Skeletal muscle tissue (tissue), 4 donors: ENCODE results near the gene CMTM7. TPM values are rescaled to one million over a fixed set of nuclear protein-coding genes. Genes with fewer than 3 reads are reported as not detected.
"Not testable (repeated sequence)": the region's sequence is repeated elsewhere in the genome, so short reads cannot be mapped to it uniquely, and the experiment has no call there.

Source experiments
- H3K27ac ChIP-seq: one replicate; pipeline ENCODE4 v1.7.0; 2013; ENCODE audit warnings: mild to moderate bottlenecking, low read depth, low read length, inconsistent platforms
- H3K27me3 ChIP-seq, 3 donors: one replicate each; pipeline ENCODE4 v1.7.0; 2013; ENCODE audit warnings: low read length in 3 of 3; ENCODE audit not compliant: control insufficient read depth in 3 of 3, insufficient read depth in 3 of 3
- H3K36me3 ChIP-seq, 3 donors: one replicate each; pipeline ENCODE4 v1.7.0; 2013; ENCODE audit warnings: low read length in 3 of 3; ENCODE audit not compliant: control insufficient read depth in 3 of 3, insufficient read depth in 3 of 3
- H3K4me1 ChIP-seq, 3 donors: one replicate each; pipeline ENCODE4 v1.7.0; 2013; ENCODE audit warnings: low read length in 3 of 3, mild to moderate bottlenecking in 3 of 3; ENCODE audit not compliant: control insufficient read depth in 3 of 3, insufficient read depth in 3 of 3
- H3K4me3 ChIP-seq, 3 donors: one replicate each; pipeline ENCODE4 v1.7.0; 2013; ENCODE audit warnings: low read length in 3 of 3
- H3K9ac ChIP-seq, 3 donors: one replicate each; pipeline ENCODE4 v1.7.0; 2013; ENCODE audit warnings: low read length in 3 of 3, mild to moderate bottlenecking in 3 of 3, moderate library complexity in 2 of 3, low read depth in 1 of 3
- H3K9me3 ChIP-seq, 3 donors: one replicate each; pipeline ENCODE4 v1.7.0; 2013; ENCODE audit warnings: low read length in 3 of 3; ENCODE audit not compliant: control insufficient read depth in 3 of 3
- total RNA-seq: library from RNA; depleted of rRNA; stranded (reverse); fragments of >200 nt; gene quantifications from one replicate; pipeline ENCODE4 v1.2.3, GENCODE V29; 2014
- donor health status: Osteomylitis.

Gene CMTM7
- total RNA-seq, 1 donor from 2014 or later = 3.7 TPM

- Histone ChIP-seq H3K4me1 (no peaks in the 10 kb centered on the region), H3K36me3 (no peaks in the 10 kb centered on the region), H3K4me3 (no peak overlapping the region), H3K9me3 (no peaks in the 10 kb centered on the region), H3K27ac (no peak overlapping the region), H3K9ac (no peak overlapping the region), H3K27me3 (no peaks in the 10 kb centered on the region)
Observed at GRCh38 chr3:32379831-32380500, 11.7 kb upstream of the CMTM7 start.

GRCh38 chr3:32381922-32382321 is 9.7 kb upstream of the CMTM7 start:
- Histone ChIP-seq H3K27me3 (peaks cover 0 to 5% (median 0%) of the 10 kb centered on the region in 3 donors), H3K36me3 (no peaks in the 10 kb centered on the region), H3K4me1 (no peaks in the 10 kb centered on the region), H3K27ac (no peak overlapping the region), H3K9me3 (no peaks in the 10 kb centered on the region), H3K9ac (no peak overlapping the region), H3K4me3 (no peak overlapping the region)

DNA sequence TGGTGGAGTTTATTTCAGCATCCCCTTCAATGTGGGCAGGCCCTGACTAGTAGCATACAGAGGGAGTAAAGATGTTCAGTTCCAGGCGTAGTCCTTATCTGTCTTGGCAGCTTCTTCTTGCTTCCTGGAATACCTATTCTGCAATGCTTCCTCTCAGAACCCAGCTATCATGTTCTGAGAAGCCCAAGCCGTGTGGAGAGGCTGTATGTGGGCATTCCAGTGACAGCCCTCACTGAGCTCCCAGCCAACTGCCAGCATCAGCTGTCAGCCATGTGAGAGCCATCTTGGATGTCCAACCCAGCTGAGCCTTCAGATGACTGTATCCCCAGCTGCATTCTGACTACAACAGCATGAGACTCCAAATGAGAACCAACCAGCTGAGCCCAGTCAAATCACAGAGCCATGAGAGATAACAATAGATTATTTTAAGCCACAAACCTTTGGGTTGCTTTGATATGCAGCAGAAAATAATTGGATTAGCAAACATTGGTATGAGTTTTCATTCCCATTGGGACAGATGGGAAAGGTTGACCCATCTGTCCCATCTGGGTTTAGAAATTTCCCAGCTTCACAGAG is 8.4 kb upstream of the CMTM7 start:
- H3K36me3 ChIP-seq = no peaks in the 10 kb centered on the region
- H3K27ac ChIP-seq = no peak overlapping the region
- H3K4me3 ChIP-seq = no peak overlapping the region
- no peaks in the 10 kb centered on the region for H3K4me1 ChIP-seq
- H3K27me3 ChIP-seq = peaks cover 0 to 5% (median 0%) of the 10 kb centered on the region in 3 donors
- H3K9me3 ChIP-seq = no peaks in the 10 kb centered on the region
- H3K9ac ChIP-seq = no peak overlapping the region

GRCh38 chr3:32384938-32385337 is 6.7 kb upstream of the CMTM7 start:
- no peaks in the 10 kb centered on the region for H3K36me3 ChIP-seq
- no peak overlapping the region for H3K9ac ChIP-seq
- H3K27me3 ChIP-seq = peaks cover 0 to 5% (median 0%) of the 10 kb centered on the region in 3 donors
- no peaks in the 10 kb centered on the region for H3K9me3 ChIP-seq
- H3K4me1 ChIP-seq = no peaks in the 10 kb centered on the region
- H3K27ac ChIP-seq = no peak overlapping the region
- no peak overlapping the region for H3K4me3 ChIP-seq

- Histone ChIP-seq H3K36me3 (no peaks in the 10 kb centered on the region), H3K9me3 (no peaks in the 10 kb centered on the region), H3K4me1 (peaks cover 4 to 13% (median 9%) of the 10 kb centered on the region in 3 donors), H3K9ac (no peak overlapping the region), H3K27ac (no peak overlapping the region), H3K4me3 (no peak overlapping the region), H3K27me3 (peaks cover 0 to 8% (median 4%) of the 10 kb centered on the region in 3 donors)
Observed at GRCh38 chr3:32387512-32387911, 4.1 kb upstream of the CMTM7 start.

DNA sequence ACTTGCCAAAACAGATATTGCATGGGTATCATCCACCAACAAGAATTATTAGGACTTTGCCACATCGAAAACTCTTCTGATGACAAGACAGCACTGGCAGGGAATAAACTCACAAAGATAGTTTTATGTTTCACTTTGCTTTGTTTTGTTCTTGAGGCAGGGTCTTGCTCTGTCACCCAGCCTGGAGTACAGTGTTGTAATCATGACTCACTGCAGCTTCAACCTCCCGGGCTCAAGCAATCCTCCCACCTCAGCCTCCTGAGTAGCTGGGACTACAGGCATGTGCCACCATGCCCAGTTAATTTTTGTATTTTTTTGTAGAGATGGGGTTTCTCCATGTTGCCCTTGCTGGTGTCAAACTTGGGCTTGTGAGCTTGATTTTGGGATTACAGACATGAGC is 2.1 kb upstream of the CMTM7 start:
- not testable (repeated sequence) for H3K9ac ChIP-seq, H3K27ac ChIP-seq, H3K9me3 ChIP-seq, H3K36me3 ChIP-seq, H3K4me3 ChIP-seq, H3K27me3 ChIP-seq
- H3K4me1 ChIP-seq = peaks cover 4 to 18% (median 10%) of the 10 kb centered on the region in 3 donors

- H3K4me1 ChIP-seq = peaks cover 4 to 18% (median 10%) of the 10 kb centered on the region in 3 donors
Observed at GRCh38 chr3:32392536-32393302, 1.1 kb downstream of the CMTM7 start.

GRCh38 chr3:32395496-32395895 is 3.8 kb downstream of the CMTM7 start:
- Histone ChIP-seq H3K9ac (no peak overlapping the region), H3K27me3 (peaks cover 0 to 4% (median 2%) of the 10 kb centered on the region in 3 donors), H3K36me3 (no peaks in the 10 kb centered on the region), H3K4me1 (peaks cover 4 to 20% (median 12%) of the 10 kb centered on the region in 3 donors), H3K9me3 (no peaks in the 10 kb centered on the region), H3K4me3 (no peak overlapping the region), H3K27ac (no peak overlapping the region)

More at GRCh38 chr3:32392536-32393302, 1.1 kb downstream of the CMTM7 start:
- H3K27me3 ChIP-seq = peaks cover 0 to 4% (median 2%) of the 10 kb centered on the region in 3 donors
- H3K9ac ChIP-seq = peak overlapping the region; percentile 61 to 82 (median 69)
- H3K36me3 ChIP-seq = no peaks in the 10 kb centered on the region
- H3K27ac ChIP-seq = peak overlapping the region; percentile 56
- no peaks in the 10 kb centered on the region for H3K9me3 ChIP-seq
- peak overlapping the region; percentile 67 to 75 (median 69) for H3K4me3 ChIP-seq

- no peak overlapping the region for H3K27ac ChIP-seq
- H3K27me3 ChIP-seq = no peaks in the 10 kb centered on the region
- peaks cover 5 to 12% (median 9%) of the 10 kb centered on the region in 3 donors for H3K4me1 ChIP-seq
- no peaks in the 10 kb centered on the region for H3K36me3 ChIP-seq
- H3K4me3 ChIP-seq = no peak overlapping the region
- H3K9me3 ChIP-seq = no peaks in the 10 kb centered on the region
- no peak overlapping the region for H3K9ac ChIP-seq
Observed at GRCh38 chr3:32397941-32398340, 6.3 kb downstream of the CMTM7 start.

DNA sequence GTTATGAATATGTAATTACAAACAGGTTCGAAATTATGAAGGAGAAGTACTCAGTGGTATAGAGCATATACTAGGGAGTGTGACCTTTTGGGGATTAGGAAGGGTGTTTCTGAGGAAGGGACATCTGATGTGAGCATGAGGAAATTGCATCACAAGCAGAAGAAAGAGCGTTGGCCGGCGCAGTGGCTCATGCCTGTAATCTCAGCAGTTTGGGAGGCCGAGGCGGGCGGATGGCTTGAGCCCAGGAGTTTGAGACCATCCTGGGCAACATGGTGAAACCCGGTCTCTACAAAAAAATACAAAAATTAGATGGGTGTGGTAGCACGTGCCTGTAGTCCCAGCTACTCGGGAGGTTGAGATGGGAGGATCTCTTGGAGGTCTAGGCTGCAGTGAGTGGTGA is 6.9 kb downstream of the CMTM7 start:
- no peak overlapping the region for H3K9ac ChIP-seq
- H3K27me3 ChIP-seq = no peaks in the 10 kb centered on the region
- no peak overlapping the region for H3K4me3 ChIP-seq
- peaks cover 8 to 12% (median 9%) of the 10 kb centered on the region in 3 donors for H3K4me1 ChIP-seq
- H3K27ac ChIP-seq = peak overlapping the region; percentile 36
- no peaks in the 10 kb centered on the region for H3K9me3 ChIP-seq
- H3K36me3 ChIP-seq = no peaks in the 10 kb centered on the region
